Vagina (tissue), 2 donors: ENCODE measurements around the gene KIF3B. TPM values are rescaled to one million over a fixed set of nuclear protein-coding genes. Genes with fewer than 3 reads are reported as not detected.

Experiments used
- DNase-seq, 2 donors: peaks; one replicate each; pipeline ENCODE4 v3.0.0-alpha.2; 2017; ENCODE audit errors: extremely low spot score in 2 of 2
- H3K27ac ChIP-seq: fragments of 200-600 bp; sonication (generic); one replicate; pipeline ENCODE4 v1.5.1; 2019
- H3K27me3 ChIP-seq: fragments of 200-600 bp; sonication (generic); one replicate; pipeline ENCODE4 v1.5.1; 2019
- H3K36me3 ChIP-seq, 2 donors: fragments of 200-600 bp; sonication (generic); one replicate each; pipeline ENCODE4 v1.5.1; 2017 to 2019
- H3K4me1 ChIP-seq: fragments of 200-600 bp; sonication (generic); one replicate; pipeline ENCODE4 v1.5.1; 2019
- H3K4me3 ChIP-seq, 2 donors: fragments of 200-600 bp; sonication (generic); 1 replicate in 1 of 2; 2 replicates in 1 of 2; pipeline ENCODE4 v1.5.1; 2016 to 2019
- H3K9me3 ChIP-seq: fragments of 200-600 bp; sonication (generic); one replicate; pipeline ENCODE4 v1.5.1; 2019
- CTCF ChIP-seq, 3 experiments: fragments of 450-650 bp in 2 of 3; fragments of 200-600 bp in 1 of 3; sonication (generic) in 1 of 3; IDR thresholded peaks; one replicate each; pipeline ENCODE4 v1.5.1; 2017 to 2019; ENCODE audit warnings: antibody characterized with exemption in 3 of 3, mild to moderate bottlenecking in 2 of 3, moderate library complexity in 2 of 3
- POLR2A ChIP-seq, 2 donors: fragments of 450-650 bp; IDR thresholded peaks; one replicate each; pipeline ENCODE4 v1.6.1; 2017; ENCODE audit warnings: antibody characterized with exemption in 2 of 2, mild to moderate bottlenecking in 2 of 2, moderate library complexity in 2 of 2
- POLR2AphosphoS5 ChIP-seq, 2 donors: sonication (generic); formaldehyde crosslinking; IDR thresholded peaks; one replicate each; pipeline ENCODE4 v1.9.0; 2017; ENCODE audit warnings: antibody characterized with exemption in 2 of 2, mild to moderate bottlenecking in 2 of 2, low read depth in 1 of 2; ENCODE audit not compliant: insufficient read depth in 1 of 2
- intact Hi-C: fragments of 100-400 bp; cut with DNase I; formaldehyde crosslinking; loops from one replicate; pipeline ENCODE4 v1.15.1; 2023
- total RNA-seq: library from RNA; depleted of rRNA; stranded (reverse); fragments of >200 nt; gene quantifications from one replicate; pipeline ENCODE4 v1.2.3, GENCODE V29; 2016

KIF3B gene
- total RNA-seq, 1 donor from 2014 or later = 16.2 TPM

- TF ChIP-seq CTCF (IDR thresholded peaks at IDR 0.05) = no peak
- no peak for TF ChIP-seq POLR2AphosphoS5 (IDR thresholded peaks at IDR 0.05; ENCODE audit: insufficient read depth in 1 of 2, low read depth in 1 of 2)
- TF ChIP-seq POLR2A (IDR thresholded peaks at IDR 0.05) = no peak
- Histone ChIP-seq H3K36me3 (no peaks in the 10 kb centered on the region), H3K27me3 (no peaks in the 10 kb centered on the region), H3K4me1 (peaks cover 13% of the 10 kb centered on the region), H3K9me3 (no peaks in the 10 kb centered on the region), H3K27ac (no peak overlapping the region), H3K4me3 (no peak overlapping the region)
- intact Hi-C loops = no loop called here
- DNase-seq = no peak
Observed at GRCh38 chr20:32301719-32302506, 24.5 kb downstream of the KIF3B start.

GRCh38 chr20:32302507-32302872 is 25.0 kb downstream of the KIF3B start:
- no peak overlapping the region for H3K4me3 ChIP-seq
- H3K9me3 ChIP-seq = no peaks in the 10 kb centered on the region
- no peaks in the 10 kb centered on the region for H3K36me3 ChIP-seq
- no peaks in the 10 kb centered on the region for H3K27me3 ChIP-seq
- no peak overlapping the region for H3K27ac ChIP-seq
- intact Hi-C loops = no loop called here
- TF ChIP-seq POLR2A (IDR thresholded peaks at IDR 0.05) = no peak
- no peak for TF ChIP-seq POLR2AphosphoS5 (IDR thresholded peaks at IDR 0.05; ENCODE audit: insufficient read depth in 1 of 2, low read depth in 1 of 2)
- no peak for TF ChIP-seq CTCF (IDR thresholded peaks at IDR 0.05)
- no peak for DNase-seq
- H3K4me1 ChIP-seq = peaks cover 13% of the 10 kb centered on the region

- Histone ChIP-seq H3K4me3 (no peak overlapping the region), H3K36me3 (no peaks in the 10 kb centered on the region), H3K27me3 (no peaks in the 10 kb centered on the region), H3K4me1 (peaks cover 13% of the 10 kb centered on the region), H3K9me3 (no peaks in the 10 kb centered on the region), H3K27ac (no peak overlapping the region)
- DNase-seq = no peak
- intact Hi-C loops = no loop called here
- no peak for TF ChIP-seq POLR2A (IDR thresholded peaks at IDR 0.05)
- no peak for TF ChIP-seq POLR2AphosphoS5 (IDR thresholded peaks at IDR 0.05; ENCODE audit: insufficient read depth in 1 of 2, low read depth in 1 of 2)
- TF ChIP-seq CTCF (IDR thresholded peaks at IDR 0.05) = no peak
Observed at GRCh38 chr20:32304131-32304746, 26.8 kb downstream of the KIF3B start.

- Histone ChIP-seq H3K27me3 (no peaks in the 10 kb centered on the region), H3K27ac (no peak overlapping the region), H3K4me3 (no peak overlapping the region), H3K36me3 (peaks cover 3 to 28% of the 10 kb centered on the region in 2 donors), H3K9me3 (no peaks in the 10 kb centered on the region), H3K4me1 (no peaks in the 10 kb centered on the region)
- intact Hi-C loops = no loop called here
- no peak for DNase-seq
- no peak for TF ChIP-seq CTCF (IDR thresholded peaks at IDR 0.05)
- TF ChIP-seq POLR2A (IDR thresholded peaks at IDR 0.05) = no peak
- no peak for TF ChIP-seq POLR2AphosphoS5 (IDR thresholded peaks at IDR 0.05; ENCODE audit: insufficient read depth in 1 of 2, low read depth in 1 of 2)
Observed at GRCh38 chr20:32312718-32313424, 35.4 kb downstream of the KIF3B start.
